ENCODE results near the gene NDC1. TPM values are rescaled to one million over a fixed set of nuclear protein-coding genes. Genes with fewer than 3 reads are reported as not detected.
"Not testable (repeated sequence)": the region's sequence is repeated elsewhere in the genome, so short reads cannot be mapped to it uniquely, and the experiment has no call there.

The NDC1 gene
- total RNA-seq, 1 donor from 2014 or later, result 12.3 TPM

GRCh38 chr1:53825306-53825705 is 12.8 kb downstream of the NDC1 start:
- no peaks in the 10 kb centered on the region for H3K27me3 ChIP-seq
- H3K27ac ChIP-seq, result no peak overlapping the region
- no peak for DNase-seq (ENCODE audit: extremely low spot score in 2 of 2)
- no peak overlapping the region for H3K4me3 ChIP-seq
- H3K4me1 ChIP-seq, result no peaks in the 10 kb centered on the region
- peaks cover 0 to 13% of the 10 kb centered on the region in 2 donors for H3K36me3 ChIP-seq
- TF ChIP-seq POLR2AphosphoS5 (IDR thresholded peaks at IDR 0.05; ENCODE audit: insufficient read depth in 1 of 2, low read depth in 1 of 2), result no peak
- intact Hi-C loops (cut with DNase I), result no loop called here
- H3K9me3 ChIP-seq, result no peaks in the 10 kb centered on the region

- intact Hi-C loops (cut with DNase I), result no loop called here
- Histone ChIP-seq H3K27ac (no peak overlapping the region), H3K4me3 (no peak overlapping the region), H3K9me3 (no peaks in the 10 kb centered on the region), H3K4me1 (no peaks in the 10 kb centered on the region), H3K27me3 (no peaks in the 10 kb centered on the region), H3K36me3 (peaks cover 0 to 13% of the 10 kb centered on the region in 2 donors)
- TF ChIP-seq CTCF (IDR thresholded peaks at IDR 0.05) (no peak), POLR2AphosphoS5 (IDR thresholded peaks at IDR 0.05; ENCODE audit: insufficient read depth in 1 of 2, low read depth in 1 of 2) (no peak), POLR2A (IDR thresholded peaks at IDR 0.05) (no peak)
- DNase-seq (ENCODE audit: extremely low spot score in 2 of 2), result no peak
Measured at GRCh38 chr1:53822931-53823330, 15.2 kb downstream of the NDC1 start.

- peaks cover 0 to 13% of the 10 kb centered on the region in 2 donors for H3K36me3 ChIP-seq
- DNase-seq (ENCODE audit: extremely low spot score in 2 of 2), result no peak
- intact Hi-C loops (cut with DNase I), result no loop called here
- no peak for TF ChIP-seq POLR2A (IDR thresholded peaks at IDR 0.05)
- TF ChIP-seq CTCF (IDR thresholded peaks at IDR 0.05), result no peak
- no peak for TF ChIP-seq POLR2AphosphoS5 (IDR thresholded peaks at IDR 0.05; ENCODE audit: insufficient read depth in 1 of 2, low read depth in 1 of 2)
- H3K4me1 ChIP-seq, result no peaks in the 10 kb centered on the region
- no peak overlapping the region for H3K4me3 ChIP-seq
- no peak overlapping the region for H3K27ac ChIP-seq
- no peaks in the 10 kb centered on the region for H3K9me3 ChIP-seq
- no peaks in the 10 kb centered on the region for H3K27me3 ChIP-seq
Measured at GRCh38 chr1:53821380-53821779, 16.7 kb downstream of the NDC1 start.

- Histone ChIP-seq H3K36me3 (peaks cover 0 to 2% of the 10 kb centered on the region in 2 donors), H3K4me1 (no peaks in the 10 kb centered on the region), H3K4me3 (no peak overlapping the region), H3K9me3 (no peaks in the 10 kb centered on the region), H3K27ac (no peak overlapping the region), H3K27me3 (no peaks in the 10 kb centered on the region)
- TF ChIP-seq CTCF (IDR thresholded peaks at IDR 0.05), result no peak
- no peak for DNase-seq (ENCODE audit: extremely low spot score in 2 of 2)
- intact Hi-C loops (cut with DNase I), result no loop called here
Measured at GRCh38 chr1:53819387-53819786, 18.7 kb downstream of the NDC1 start.

- DNase-seq (ENCODE audit: extremely low spot score in 2 of 2); H3K4me1 ChIP-seq; H3K27me3 ChIP-seq; H3K4me3 ChIP-seq; H3K36me3 ChIP-seq; intact Hi-C loops (cut with DNase I); H3K9me3 ChIP-seq; H3K27ac ChIP-seq: not testable (repeated sequence)
Measured at GRCh38 chr1:53816584-53816983, 21.5 kb downstream of the NDC1 start.

- H3K4me3 ChIP-seq; H3K27me3 ChIP-seq; H3K27ac ChIP-seq; H3K9me3 ChIP-seq; intact Hi-C loops (cut with DNase I); DNase-seq (ENCODE audit: extremely low spot score in 2 of 2); H3K4me1 ChIP-seq; H3K36me3 ChIP-seq: not testable (repeated sequence)
Measured at GRCh38 chr1:53815484-53815883, 22.6 kb downstream of the NDC1 start.

- Histone ChIP-seq H3K27me3 (no peaks in the 10 kb centered on the region), H3K9me3 (no peaks in the 10 kb centered on the region), H3K4me1 (no peaks in the 10 kb centered on the region), H3K4me3 (no peak overlapping the region), H3K27ac (no peak overlapping the region), H3K36me3 (peaks cover 0 to 6% of the 10 kb centered on the region in 2 donors)
- no peak for DNase-seq (ENCODE audit: extremely low spot score in 2 of 2)
- TF ChIP-seq CTCF (IDR thresholded peaks at IDR 0.05), result no peak
- no peak for TF ChIP-seq POLR2A (IDR thresholded peaks at IDR 0.05)
- no peak for TF ChIP-seq POLR2AphosphoS5 (IDR thresholded peaks at IDR 0.05; ENCODE audit: insufficient read depth in 1 of 2, low read depth in 1 of 2)
- intact Hi-C loops (cut with DNase I), result no loop called here
Measured at GRCh38 chr1:53811414-53811851, 26.7 kb downstream of the NDC1 start.
